ENCODE results near the gene NPAS3.

NPAS3 gene

DNA sequence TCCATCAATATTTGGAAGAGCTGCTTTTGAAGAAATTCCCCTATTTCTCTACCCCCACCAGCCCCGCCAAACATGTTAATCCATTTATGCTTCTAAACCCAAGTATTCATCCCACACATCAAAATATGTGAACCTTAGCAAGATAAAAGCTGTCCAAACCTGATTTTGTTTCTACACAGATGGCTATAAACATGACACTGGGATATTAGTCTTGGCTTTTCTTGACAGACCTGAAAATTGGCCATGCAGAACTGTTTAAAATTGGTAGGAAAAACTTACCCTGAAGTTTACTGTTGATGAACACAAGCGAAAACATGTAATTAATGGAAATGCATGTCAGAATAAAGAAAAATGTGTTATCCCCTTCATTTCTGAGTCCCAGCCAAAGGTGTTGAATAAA, 642.2 kb downstream of the NPAS3 start:
- DNase-seq (ENCODE audit: low read depth, low spot score): no peak
- no peak overlapping the region for H3K9ac ChIP-seq (ENCODE audit: insufficient read length)
- H3K27ac ChIP-seq: no peak overlapping the region
- TF ChIP-seq POLR2AphosphoS5 (IDR thresholded peaks at IDR 0.05; ENCODE audit: borderline replicate concordance, low read depth, low read length) (no peak), EZH2 (IDR thresholded peaks at IDR 0.05) (no peak), FOXP2 (optimal IDR thresholded peaks at IDR 0.05; ENCODE audit: control extremely low read depth, extremely low read length, insufficient read depth) (no peak)
- no peaks in the 10 kb centered on the region for H3K36me3 ChIP-seq (ENCODE audit: insufficient read depth, low read length)
- H3K4me3 ChIP-seq: no peak overlapping the region
- no peaks in the 10 kb centered on the region for H3K9me3 ChIP-seq (ENCODE audit: low read depth, low read length)

DNA sequence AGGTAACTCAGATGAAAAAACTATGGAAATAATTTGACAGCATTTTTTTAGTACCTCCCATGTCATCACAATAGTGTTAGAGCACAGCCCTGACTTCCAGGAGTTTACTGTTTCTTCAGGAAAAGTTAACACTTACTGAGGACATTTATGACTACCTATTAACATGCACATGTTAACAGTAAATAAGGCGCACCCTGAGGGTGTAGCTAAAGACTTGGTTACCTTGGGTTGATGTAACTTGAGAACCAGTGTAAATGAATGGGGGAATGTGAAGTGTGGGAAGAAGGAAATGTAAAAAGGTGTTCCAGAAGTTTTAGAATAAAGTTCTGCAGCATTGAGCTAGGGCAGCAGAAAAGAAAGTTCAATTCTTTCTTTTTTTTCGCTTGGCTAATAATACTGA, 646.0 kb downstream of the NPAS3 start:
- DNase-seq (ENCODE audit: low read depth, low spot score): no peak
- no peak overlapping the region for H3K9ac ChIP-seq (ENCODE audit: insufficient read length)
- H3K27ac ChIP-seq: no peak overlapping the region
- H3K4me3 ChIP-seq: no peak overlapping the region
- H3K36me3 ChIP-seq (ENCODE audit: insufficient read depth, low read length): no peaks in the 10 kb centered on the region
- TF ChIP-seq EZH2 (IDR thresholded peaks at IDR 0.05) (no peak), POLR2AphosphoS5 (IDR thresholded peaks at IDR 0.05; ENCODE audit: borderline replicate concordance, low read depth, low read length) (no peak), FOXP2 (optimal IDR thresholded peaks at IDR 0.05; ENCODE audit: control extremely low read depth, extremely low read length, insufficient read depth) (no peak)
- no peaks in the 10 kb centered on the region for H3K9me3 ChIP-seq (ENCODE audit: low read depth, low read length)

DNA sequence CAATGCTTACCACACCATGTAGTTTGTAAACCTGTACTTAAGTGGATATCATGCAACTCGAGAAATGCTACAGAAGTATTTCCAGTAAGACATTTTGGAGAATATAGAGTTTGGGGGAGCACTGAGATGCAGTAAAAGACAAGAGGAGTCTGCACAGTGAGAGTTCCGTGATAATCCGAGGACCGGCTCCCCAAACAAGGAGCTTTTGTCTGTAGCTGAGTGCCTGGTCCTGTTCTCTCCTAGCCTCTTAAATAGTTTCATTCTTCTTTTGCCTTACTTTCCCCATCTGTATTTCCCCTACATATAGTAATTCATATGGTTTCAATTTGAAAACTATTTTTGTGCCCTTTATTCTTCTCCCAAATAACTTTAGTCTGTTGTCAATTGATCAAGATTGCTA, 648.1 kb downstream of the NPAS3 start:
- Histone ChIP-seq H3K27ac (no peak overlapping the region), H3K9me3 (ENCODE audit: low read depth, low read length) (no peaks in the 10 kb centered on the region), H3K4me3 (no peak overlapping the region), H3K36me3 (ENCODE audit: insufficient read depth, low read length) (no peaks in the 10 kb centered on the region), H3K9ac (ENCODE audit: insufficient read length) (no peak overlapping the region)
- DNase-seq (ENCODE audit: low read depth, low spot score): no peak
- TF ChIP-seq POLR2AphosphoS5 (IDR thresholded peaks at IDR 0.05; ENCODE audit: borderline replicate concordance, low read depth, low read length) (no peak), FOXP2 (optimal IDR thresholded peaks at IDR 0.05; ENCODE audit: control extremely low read depth, extremely low read length, insufficient read depth) (no peak), EZH2 (IDR thresholded peaks at IDR 0.05) (no peak)

DNA sequence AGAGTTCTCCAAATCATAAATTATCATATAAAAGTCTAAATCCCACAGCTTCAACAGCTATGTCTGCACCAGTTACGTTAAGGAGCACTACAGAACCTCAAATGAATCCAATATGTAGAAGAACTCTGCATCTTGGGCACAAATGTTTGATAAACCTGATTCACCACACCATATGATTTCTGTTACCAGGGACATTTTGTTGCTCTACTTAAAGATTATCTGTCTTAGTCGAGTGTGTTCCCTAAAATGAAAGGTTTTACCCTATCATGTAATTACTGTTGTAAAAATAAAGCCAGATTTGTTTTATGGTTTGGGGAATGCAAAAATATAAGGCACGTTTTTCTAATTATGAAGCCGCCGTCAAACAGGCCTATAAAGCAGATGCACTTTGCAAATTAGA, 649.1 kb downstream of the NPAS3 start:
- DNase-seq (ENCODE audit: low read depth, low spot score): no peak
- Histone ChIP-seq H3K27ac (no peak overlapping the region), H3K36me3 (ENCODE audit: insufficient read depth, low read length) (no peaks in the 10 kb centered on the region), H3K9me3 (ENCODE audit: low read depth, low read length) (no peaks in the 10 kb centered on the region), H3K4me3 (no peak overlapping the region), H3K9ac (ENCODE audit: insufficient read length) (no peak overlapping the region)
- TF ChIP-seq EZH2 (IDR thresholded peaks at IDR 0.05) (no peak), FOXP2 (optimal IDR thresholded peaks at IDR 0.05; ENCODE audit: control extremely low read depth, extremely low read length, insufficient read depth) (no peak), POLR2AphosphoS5 (IDR thresholded peaks at IDR 0.05; ENCODE audit: borderline replicate concordance, low read depth, low read length) (no peak)

DNA sequence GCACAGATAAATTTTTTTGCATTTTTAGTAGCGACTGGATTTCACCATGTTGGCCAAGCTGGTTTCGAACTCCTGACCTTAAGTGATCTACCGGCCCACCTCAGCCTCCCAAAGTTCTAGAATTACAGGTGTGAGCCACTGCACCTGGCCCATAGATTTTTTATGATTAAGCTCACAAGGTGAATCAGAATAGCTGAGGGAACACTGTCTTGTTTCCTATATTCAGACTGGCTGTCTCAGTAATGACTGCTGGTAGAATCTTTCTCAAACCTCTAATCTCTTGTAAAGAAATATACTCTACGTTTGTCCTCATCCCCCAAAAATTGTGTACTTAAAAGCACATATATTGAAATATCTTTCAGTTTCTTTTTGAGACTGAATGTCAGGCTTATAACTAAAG, 650.1 kb downstream of the NPAS3 start:
- Histone ChIP-seq H3K4me3 (no peak overlapping the region), H3K36me3 (ENCODE audit: insufficient read depth, low read length) (no peaks in the 10 kb centered on the region), H3K9ac (ENCODE audit: insufficient read length) (no peak overlapping the region), H3K9me3 (ENCODE audit: low read depth, low read length) (no peaks in the 10 kb centered on the region), H3K27ac (no peak overlapping the region)
- TF ChIP-seq POLR2AphosphoS5 (IDR thresholded peaks at IDR 0.05; ENCODE audit: borderline replicate concordance, low read depth, low read length) (no peak), EZH2 (IDR thresholded peaks at IDR 0.05) (no peak), FOXP2 (optimal IDR thresholded peaks at IDR 0.05; ENCODE audit: control extremely low read depth, extremely low read length, insufficient read depth) (no peak)
- no peak for DNase-seq (ENCODE audit: low read depth, low spot score)

DNA sequence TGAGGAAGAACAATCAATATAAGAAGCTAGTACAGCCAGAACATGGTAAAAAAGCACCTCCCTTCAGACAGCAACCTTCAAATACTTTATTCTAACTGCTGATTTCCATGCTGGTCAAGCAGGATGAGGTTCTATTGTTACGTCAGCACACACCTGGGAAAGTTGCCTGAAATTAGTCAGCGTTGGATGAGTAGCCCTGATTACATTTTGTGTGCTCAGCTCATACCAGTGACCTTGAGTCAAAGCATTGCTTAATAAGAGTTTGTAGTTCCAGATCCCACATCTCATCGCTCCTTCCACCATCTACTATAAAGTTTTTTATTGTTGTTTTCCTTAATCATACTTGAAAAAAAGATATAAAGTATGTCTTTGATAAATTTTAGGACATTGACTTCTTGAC, 650.7 kb downstream of the NPAS3 start:
- Histone ChIP-seq H3K36me3 (ENCODE audit: insufficient read depth, low read length) (no peaks in the 10 kb centered on the region), H3K27ac (no peak overlapping the region), H3K9ac (ENCODE audit: insufficient read length) (no peak overlapping the region), H3K9me3 (ENCODE audit: low read depth, low read length) (no peaks in the 10 kb centered on the region), H3K4me3 (no peak overlapping the region)
- DNase-seq (ENCODE audit: low read depth, low spot score): no peak
- TF ChIP-seq EZH2 (IDR thresholded peaks at IDR 0.05) (no peak), FOXP2 (optimal IDR thresholded peaks at IDR 0.05; ENCODE audit: control extremely low read depth, extremely low read length, insufficient read depth) (no peak), POLR2AphosphoS5 (IDR thresholded peaks at IDR 0.05; ENCODE audit: borderline replicate concordance, low read depth, low read length) (no peak)

DNA sequence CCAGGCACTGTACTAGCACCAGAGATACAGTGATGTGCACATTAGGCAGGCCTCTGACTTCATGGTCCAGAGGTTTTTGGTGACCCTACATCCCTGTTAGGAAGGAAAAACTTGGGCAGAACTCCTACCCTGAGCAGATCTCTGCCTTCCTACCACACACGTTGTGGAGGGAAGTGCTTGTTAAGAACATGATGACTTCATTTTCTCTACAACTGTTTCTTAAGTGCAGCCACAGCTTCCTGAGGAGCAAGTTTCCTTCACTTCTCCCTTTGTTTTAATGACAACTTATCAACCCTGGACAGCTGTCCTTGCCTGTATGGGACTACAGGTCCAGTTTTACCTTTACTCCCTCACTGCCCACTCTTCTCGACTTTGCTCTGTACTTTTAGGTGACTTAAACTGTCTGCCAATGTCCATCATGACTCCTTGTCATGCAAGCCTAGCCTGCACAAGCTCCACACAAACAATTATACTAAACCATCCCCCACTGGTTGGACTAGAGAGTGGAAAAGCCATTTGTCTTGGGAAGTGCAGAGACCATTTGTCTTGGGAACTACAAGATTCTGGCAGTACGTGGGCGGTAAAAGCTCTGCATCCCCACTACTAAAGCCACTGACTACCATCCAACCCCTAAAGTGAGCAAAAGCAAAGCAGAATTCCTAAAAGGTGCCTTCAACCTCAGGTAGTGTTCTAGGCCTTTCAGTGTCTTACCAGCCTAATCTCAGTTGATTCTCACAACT, 652.4 kb downstream of the NPAS3 start:
- no peak for DNase-seq (ENCODE audit: low read depth, low spot score)
- Histone ChIP-seq H3K4me3 (no peak overlapping the region), H3K9me3 (ENCODE audit: low read depth, low read length) (no peaks in the 10 kb centered on the region), H3K9ac (ENCODE audit: insufficient read length) (no peak overlapping the region), H3K36me3 (ENCODE audit: insufficient read depth, low read length) (no peaks in the 10 kb centered on the region), H3K27ac (no peak overlapping the region)
- no peak for TF ChIP-seq POLR2AphosphoS5 (IDR thresholded peaks at IDR 0.05; ENCODE audit: borderline replicate concordance, low read depth, low read length)
- TF ChIP-seq EZH2 (IDR thresholded peaks at IDR 0.05): no peak
- TF ChIP-seq FOXP2 (optimal IDR thresholded peaks at IDR 0.05; ENCODE audit: control extremely low read depth, extremely low read length, insufficient read depth): no peak

DNA sequence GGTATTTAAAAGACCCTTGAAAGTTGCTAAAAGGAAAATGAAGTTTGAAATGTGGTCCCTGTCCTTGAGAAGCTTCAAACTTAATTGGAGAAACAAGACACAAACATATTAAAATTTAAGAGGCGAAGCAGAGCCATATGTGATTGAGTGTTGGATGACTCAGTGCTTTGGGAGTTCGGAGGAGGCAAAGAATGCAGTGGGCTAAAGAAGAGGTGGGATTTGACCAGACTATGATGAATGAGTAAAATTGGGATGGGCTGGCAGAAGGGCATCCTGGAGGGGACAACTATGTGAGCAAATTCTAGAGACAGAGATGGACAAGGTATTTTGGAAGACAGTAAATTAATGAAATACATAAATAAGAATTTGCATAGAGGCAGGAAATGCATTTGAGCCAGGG, 653.6 kb downstream of the NPAS3 start:
- no peak overlapping the region for H3K4me3 ChIP-seq
- TF ChIP-seq FOXP2 (optimal IDR thresholded peaks at IDR 0.05; ENCODE audit: control extremely low read depth, extremely low read length, insufficient read depth): no peak
- no peak for DNase-seq (ENCODE audit: low read depth, low spot score)
- no peak overlapping the region for H3K9ac ChIP-seq (ENCODE audit: insufficient read length)
- no peaks in the 10 kb centered on the region for H3K9me3 ChIP-seq (ENCODE audit: low read depth, low read length)
- no peaks in the 10 kb centered on the region for H3K36me3 ChIP-seq (ENCODE audit: insufficient read depth, low read length)
- H3K27ac ChIP-seq: no peak overlapping the region
